Suprapubic skin (tissue), 4 donors: ENCODE data around the gene ABCA13.

Experiments
- CTCF ChIP-seq, 2 donors: fragments of 200-600 bp in 1 of 2; fragments of 450-650 bp in 1 of 2; sonication (generic) in 1 of 2; IDR thresholded peaks; one replicate each; pipeline ENCODE4 v1.5.1; 2016 to 2019; ENCODE audit warnings: antibody characterized with exemption in 2 of 2, mild to moderate bottlenecking in 1 of 2, moderate library complexity in 1 of 2
- POLR2A ChIP-seq, 2 donors: fragments of 450-650 bp; IDR thresholded peaks; one replicate each; pipeline ENCODE4 v1.6.1; 2017; ENCODE audit warnings: antibody characterized with exemption in 2 of 2, mild to moderate bottlenecking in 2 of 2, moderate library complexity in 2 of 2
- POLR2AphosphoS5 ChIP-seq, 3 donors: sonication (generic); formaldehyde crosslinking; IDR thresholded peaks; one replicate each; pipeline ENCODE4 v1.6.1; 2017; ENCODE audit warnings: antibody characterized with exemption in 3 of 3

GRCh38 chr7:48316768-48317167 lies 145.5 kb downstream of the ABCA13 start:
- TF ChIP-seq CTCF (IDR thresholded peaks at IDR 0.05): no peak
- no peak for TF ChIP-seq POLR2A (IDR thresholded peaks at IDR 0.05)
- no peak for TF ChIP-seq POLR2AphosphoS5 (IDR thresholded peaks at IDR 0.05)
